GM12891 (cell line): ENCODE measurements around the gene CTNNA3.

Source experiments
- POLR2A ChIP-seq: IDR thresholded peaks from 2 replicates; pipeline ENCODE4 v1.6.1; 2011; ENCODE audit warnings: low read depth, low read length, control low read depth
- POU2F2 ChIP-seq: IDR thresholded peaks from 2 replicates; pipeline ENCODE4 v1.6.1; 2011; ENCODE audit warnings: low read depth, mild to moderate bottlenecking, control low read depth, low read length, moderate library complexity

DNA sequence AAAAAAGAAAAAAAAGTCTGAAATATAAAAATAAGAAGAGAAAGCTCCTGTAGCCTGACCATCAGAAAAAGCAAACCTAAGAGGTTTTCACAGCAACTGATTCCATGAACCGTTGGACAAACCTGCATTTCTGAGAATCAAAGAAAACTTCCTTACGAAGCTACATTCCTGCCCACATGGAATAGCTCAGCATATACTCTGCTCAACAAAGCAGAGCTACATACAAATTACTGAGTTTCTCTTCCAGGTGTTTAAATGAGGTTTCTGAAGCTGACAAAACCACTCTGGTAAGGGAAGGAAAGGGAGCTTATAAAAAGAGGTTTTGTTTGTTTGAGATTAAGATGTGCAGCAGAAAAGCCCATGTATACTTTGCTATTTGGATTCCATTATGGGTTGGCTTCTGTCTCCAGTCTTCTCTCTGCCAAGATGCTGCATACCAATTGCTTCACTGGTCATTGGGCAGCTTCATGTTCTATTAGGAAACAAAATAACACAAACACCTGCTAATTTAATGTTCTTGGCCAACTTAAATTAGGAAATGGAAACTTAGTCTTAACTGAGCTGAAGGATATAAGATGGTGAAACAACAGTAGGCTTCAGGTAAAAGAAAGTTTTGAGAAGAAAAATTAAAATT, 456.0 kb downstream of the CTNNA3 start:
- TF ChIP-seq POU2F2 (no peak), POLR2A (no peak)
